Astrocyte (in vitro differentiated cells and primary cell): ENCODE data around the gene OR2A14. TPM values are rescaled to one million over a fixed set of nuclear protein-coding genes. Genes with fewer than 3 reads are reported as not detected.

Experiments
- DNase-seq: peaks from one replicate; pipeline ENCODE4 v3.0.0-alpha.2; 2010; ENCODE audit warnings: low read depth
- FAIRE-seq: peaks from 2 replicates; lab custom pipeline; 2011; peaks lifted over from hg19 to GRCh38; lab: Jason Lieb, UNC
- H2AFZ ChIP-seq: 2 replicates; pipeline ENCODE4 v1.6.0; 2012; ENCODE audit warnings: low read depth, low read length, inconsistent platforms
- H3K27ac ChIP-seq: 2 replicates; pipeline ENCODE4 v1.5.1; 2011; ENCODE audit warnings: low read depth, low read length, inconsistent platforms
- H3K27me3 ChIP-seq: 2 replicates; pipeline ENCODE4 v1.6.0; 2011; ENCODE audit warnings: low read length, inconsistent platforms; ENCODE audit not compliant: insufficient read depth
- H3K36me3 ChIP-seq: 2 replicates; pipeline ENCODE4 v1.5.1; 2011; ENCODE audit warnings: low read length, inconsistent platforms; ENCODE audit not compliant: insufficient read depth
- H3K4me1 ChIP-seq: 2 replicates; pipeline ENCODE4 v1.5.1; 2011; ENCODE audit warnings: low read length, inconsistent platforms; ENCODE audit not compliant: insufficient read depth
- H3K4me2 ChIP-seq: 2 replicates; pipeline ENCODE4 v1.6.0; 2012; ENCODE audit warnings: low read length, inconsistent platforms
- H3K4me3 ChIP-seq: 2 replicates; pipeline ENCODE4 v1.5.1; 2011; ENCODE audit warnings: low read depth, mild to moderate bottlenecking, low read length, inconsistent platforms; ENCODE audit not compliant: insufficient read depth
- H3K79me2 ChIP-seq: 2 replicates; pipeline ENCODE4 v1.6.0; 2012; ENCODE audit warnings: mild to moderate bottlenecking, low read length, inconsistent platforms; ENCODE audit not compliant: insufficient read depth
- H3K9ac ChIP-seq: 2 replicates; pipeline ENCODE4 v1.6.0; 2012; ENCODE audit warnings: mild to moderate bottlenecking, low read length, inconsistent platforms
- H3K9me3 ChIP-seq: 2 replicates; pipeline ENCODE4 v1.5.1; 2012; ENCODE audit warnings: low read depth, mild to moderate bottlenecking, low read length, inconsistent platforms; ENCODE audit not compliant: insufficient read depth
- H4K20me1 ChIP-seq: 2 replicates; pipeline ENCODE4 v1.6.0; 2012; ENCODE audit warnings: low read length, inconsistent platforms; ENCODE audit not compliant: insufficient read depth
- H3K27ac Mint-ChIP-seq: one replicate; pipeline ENCODE4 v1.8.0; 2021; ENCODE audit warnings: mild to moderate bottlenecking, mixed read lengths; ENCODE audit not compliant: unreplicated experiment
- H3K27me3 Mint-ChIP-seq: one replicate; pipeline ENCODE4 v1.8.0; 2021; ENCODE audit warnings: low read depth, mixed read lengths; ENCODE audit not compliant: unreplicated experiment
- H3K36me3 Mint-ChIP-seq: one replicate; pipeline ENCODE4 v1.8.0; 2021; ENCODE audit warnings: low read depth, mixed read lengths; ENCODE audit not compliant: unreplicated experiment
- H3K4me1 Mint-ChIP-seq: one replicate; pipeline ENCODE4 v1.8.0; 2021; ENCODE audit warnings: low read depth, mixed read lengths; ENCODE audit not compliant: unreplicated experiment
- H3K4me3 Mint-ChIP-seq: one replicate; pipeline ENCODE4 v1.8.0; 2021; ENCODE audit warnings: mild to moderate bottlenecking, moderate library complexity, mixed read lengths; ENCODE audit not compliant: unreplicated experiment
- H3K9me3 Mint-ChIP-seq: one replicate; pipeline ENCODE4 v1.8.0; 2021; ENCODE audit warnings: mild to moderate bottlenecking, mixed read lengths; ENCODE audit not compliant: unreplicated experiment
- CTCF ChIP-seq: IDR thresholded peaks from 2 replicates; pipeline ENCODE4 v1.5.1; 2011; ENCODE audit warnings: low read depth, mild to moderate bottlenecking, inconsistent platforms, low read length, moderate library complexity; ENCODE audit not compliant: insufficient read depth
- EZH2 ChIP-seq: IDR thresholded peaks from 2 replicates; pipeline ENCODE4 v1.6.1; 2012; ENCODE audit warnings: mild to moderate bottlenecking, low read length, inconsistent platforms; ENCODE audit not compliant: insufficient read depth
- total RNA-seq: library from RNA; stranded (reverse); gene quantifications from 2 replicates; pipeline ENCODE4 v1.2.1, GENCODE V29; 2021

OR2A14 gene
- total RNA-seq, 1 donor from 2014 or later: not detected

DNA sequence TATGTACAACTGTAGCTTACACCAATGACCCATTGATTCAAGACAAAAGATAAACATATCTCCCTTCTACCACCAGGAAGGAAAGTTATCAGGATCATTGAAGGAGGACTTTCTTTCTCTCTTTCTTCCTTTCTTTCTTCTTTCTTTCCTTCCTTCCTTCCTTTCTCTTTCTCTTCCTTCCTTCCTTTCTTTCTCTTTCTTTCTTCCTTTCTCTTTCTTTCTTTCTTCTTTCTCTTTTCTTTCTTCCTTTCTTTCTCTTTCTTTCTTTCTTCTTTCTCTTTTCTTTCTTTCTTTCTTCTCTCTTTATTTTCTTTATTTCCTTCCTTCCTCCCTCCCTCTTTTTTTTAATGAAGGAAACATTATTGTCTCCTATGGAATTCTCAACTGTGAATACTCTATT, 24.2 kb upstream of the OR2A14 start:
- Histone ChIP-seq H3K36me3 (no peaks in the 10 kb centered on the region), H4K20me1 (no peaks in the 10 kb centered on the region), H3K27me3 (no peaks in the 10 kb centered on the region), H3K79me2 (no peaks in the 10 kb centered on the region), H2AFZ (no peak overlapping the region), H3K9ac (no peak overlapping the region), H3K4me3 (no peak overlapping the region), H3K4me2 (no peak overlapping the region), H3K9me3 (no peaks in the 10 kb centered on the region), H3K4me1 (no peaks in the 10 kb centered on the region), H3K27ac (no peak overlapping the region)
- no peaks in the 10 kb centered on the region for H3K36me3 Mint-ChIP-seq
- no peak for FAIRE-seq
- H3K4me3 Mint-ChIP-seq: no peak overlapping the region
- H3K27me3 Mint-ChIP-seq: no peaks in the 10 kb centered on the region
- H3K4me1 Mint-ChIP-seq: no peaks in the 10 kb centered on the region
- no peak for DNase-seq
- H3K27ac Mint-ChIP-seq: no peak overlapping the region
- no peak for TF ChIP-seq EZH2
- no peaks in the 10 kb centered on the region for H3K9me3 Mint-ChIP-seq

DNA sequence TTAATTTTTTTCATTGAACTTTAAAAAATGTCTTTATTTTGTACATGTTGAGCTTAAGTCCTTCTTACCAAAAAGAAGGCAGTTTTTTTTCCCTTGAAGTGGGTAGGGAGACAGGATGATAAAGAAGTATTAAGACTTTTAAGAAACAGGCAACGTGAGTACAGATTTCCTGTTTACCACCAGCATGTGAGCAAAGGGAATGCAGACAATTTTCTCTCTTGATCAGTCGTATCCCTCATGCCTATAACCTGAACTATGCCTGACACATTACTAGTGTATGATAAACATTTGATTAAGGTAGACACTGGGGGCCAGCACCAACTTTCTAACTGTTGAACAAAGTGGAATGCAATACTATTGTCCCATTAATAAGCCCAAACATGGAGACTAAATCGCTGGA, 22.4 kb upstream of the OR2A14 start:
- no peak for DNase-seq
- no peak overlapping the region for H3K27ac ChIP-seq
- H3K4me2 ChIP-seq: no peak overlapping the region
- H3K27me3 ChIP-seq: no peaks in the 10 kb centered on the region
- Mint-ChIP-seq H3K9me3 (no peaks in the 10 kb centered on the region), H3K4me3 (no peak overlapping the region), H3K36me3 (no peaks in the 10 kb centered on the region), H3K27me3 (no peaks in the 10 kb centered on the region), H3K4me1 (no peaks in the 10 kb centered on the region), H3K27ac (no peak overlapping the region)
- H3K9ac ChIP-seq: no peak overlapping the region
- no peak overlapping the region for H3K4me3 ChIP-seq
- no peak for TF ChIP-seq CTCF
- no peak for TF ChIP-seq EZH2
- no peaks in the 10 kb centered on the region for H3K36me3 ChIP-seq
- H3K79me2 ChIP-seq: no peaks in the 10 kb centered on the region
- H3K9me3 ChIP-seq: no peaks in the 10 kb centered on the region
- H4K20me1 ChIP-seq: no peaks in the 10 kb centered on the region
- no peak overlapping the region for H2AFZ ChIP-seq
- FAIRE-seq: no peak
- H3K4me1 ChIP-seq: no peaks in the 10 kb centered on the region

DNA sequence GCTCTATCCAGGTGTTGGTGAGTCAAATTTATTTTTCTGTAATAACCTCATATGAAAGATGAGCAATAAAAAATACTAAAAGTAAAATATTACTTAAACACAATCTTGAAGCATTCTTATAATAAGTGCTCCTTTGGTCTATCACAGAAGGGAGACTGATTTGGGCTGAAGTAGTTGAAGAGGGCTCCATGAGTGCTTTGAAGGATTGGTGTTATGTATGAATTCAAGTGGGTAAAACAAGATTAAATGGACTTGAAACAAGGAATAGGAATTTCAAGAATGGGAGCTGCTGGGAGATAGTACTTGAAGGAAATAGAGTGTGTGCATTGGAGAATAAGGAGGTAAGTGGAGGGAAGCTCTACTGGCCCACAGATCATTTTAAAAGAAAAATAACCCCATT, 20.9 kb upstream of the OR2A14 start:
- Histone ChIP-seq H3K79me2 (no peaks in the 10 kb centered on the region), H4K20me1 (no peaks in the 10 kb centered on the region), H3K27ac (no peak overlapping the region), H3K36me3 (no peaks in the 10 kb centered on the region), H3K9ac (no peak overlapping the region), H3K4me3 (no peak overlapping the region), H3K9me3 (no peaks in the 10 kb centered on the region), H3K4me2 (no peak overlapping the region), H3K27me3 (no peaks in the 10 kb centered on the region), H2AFZ (no peak overlapping the region), H3K4me1 (no peaks in the 10 kb centered on the region)
- no peaks in the 10 kb centered on the region for H3K36me3 Mint-ChIP-seq
- H3K27me3 Mint-ChIP-seq: no peaks in the 10 kb centered on the region
- FAIRE-seq: no peak
- no peak for DNase-seq
- H3K4me3 Mint-ChIP-seq: no peak overlapping the region
- TF ChIP-seq CTCF (no peak), EZH2 (no peak)
- no peak overlapping the region for H3K27ac Mint-ChIP-seq
- H3K9me3 Mint-ChIP-seq: no peaks in the 10 kb centered on the region
- H3K4me1 Mint-ChIP-seq: no peaks in the 10 kb centered on the region
